AG08395 (cell line): ENCODE measurements around the gene H6PD.
A peak's percentile ranks its signal among the peaks of the same experiment; 100 is the strongest.

Experiments
- DNase-seq: peaks from one replicate; pipeline ENCODE4 v3.0.0; 2012; ENCODE audit warnings: mixed read lengths, low spot score

The H6PD gene

GRCh38 chr1:9234223-9235095 is at the start of gene H6PD:
Gene H6PD (plus strand): TSS chr1:9234774. CDS start chr1:9244935, 10,161 bp downstream.
- DNase-seq, result peak; percentile 97

GRCh38 chr1:9186082-9186859 is 48.3 kb upstream of the H6PD start:
- DNase-seq, result no peak

GRCh38 chr1:9187004-9187403 is 47.6 kb upstream of the H6PD start:
- no peak for DNase-seq

- no peak for DNase-seq
These were observed 44.3 kb upstream of the H6PD start for GRCh38 chr1:9190234-9190633.

GRCh38 chr1:9191231-9191630 is 43.3 kb upstream of the H6PD start:
- no peak for DNase-seq

- no peak for DNase-seq
These were observed 41.9 kb upstream of the H6PD start for GRCh38 chr1:9192578-9193232.

GRCh38 chr1:9193233-9193625 is 41.3 kb upstream of the H6PD start:
- no peak for DNase-seq

- no peak for DNase-seq
These were observed 40.5 kb upstream of the H6PD start for GRCh38 chr1:9194024-9194423.

- DNase-seq, result no peak
These were observed 38.9 kb upstream of the H6PD start for GRCh38 chr1:9195651-9196050.

- peak; percentile 75 for DNase-seq
These were observed 38.2 kb upstream of the H6PD start for GRCh38 chr1:9196129-9197040.

- DNase-seq, result no peak
These were observed 37.1 kb upstream of the H6PD start for GRCh38 chr1:9197186-9198099.

- DNase-seq, result no peak
These were observed 35.8 kb upstream of the H6PD start for GRCh38 chr1:9198538-9199361.

GRCh38 chr1:9200441-9200840 is 34.1 kb upstream of the H6PD start:
- no peak for DNase-seq

- peak; percentile 61 for DNase-seq
These were observed 33.0 kb upstream of the H6PD start for GRCh38 chr1:9201401-9202239.

- DNase-seq, result no peak
These were observed 32.2 kb upstream of the H6PD start for GRCh38 chr1:9202240-9202870.

GRCh38 chr1:9203511-9203982 is 31.0 kb upstream of the H6PD start:
- DNase-seq, result no peak

- DNase-seq, result no peak
These were observed 30.3 kb upstream of the H6PD start for GRCh38 chr1:9204156-9204720.

GRCh38 chr1:9207086-9207485 is 27.5 kb upstream of the H6PD start:
- peak; percentile 69 for DNase-seq
